Esophagus squamous epithelium (tissue), 5 donors: ENCODE measurements around the gene SELENOP. TPM values are rescaled to one million over a fixed set of nuclear protein-coding genes. Genes with fewer than 3 reads are reported as not detected.

Experiments used
- DNase-seq: peaks from one replicate; lab custom pipeline; 2025; lab: John Stamatoyannopoulos, UW
- H3K27ac ChIP-seq, 4 donors: fragments of 200-600 bp; sonication (generic); one replicate each; pipeline ENCODE4 v1.5.1; 2016 to 2019; ENCODE audit warnings: mild to moderate bottlenecking in 1 of 4
- H3K27me3 ChIP-seq, 4 donors: fragments of 200-600 bp; sonication (generic); 1 replicate in 3 of 4; 2 replicates in 1 of 4; pipeline versions ENCODE4 v1.5.1 to v1.6.0; 2017 to 2021; ENCODE audit warnings: antibody characterized with exemption in 1 of 4
- H3K36me3 ChIP-seq, 3 donors: fragments of 200-600 bp; sonication (generic); one replicate each; pipeline ENCODE4 v1.5.1; 2016 to 2019
- H3K4me1 ChIP-seq, 3 donors: fragments of 200-600 bp; sonication (generic); one replicate each; pipeline ENCODE4 v1.5.1; 2017 to 2019
- H3K4me3 ChIP-seq, 4 donors: fragments of 200-600 bp; sonication (generic); 1 replicate in 3 of 4; 2 replicates in 1 of 4; pipeline ENCODE4 v1.5.1; 2016 to 2019; ENCODE audit warnings: mild to moderate bottlenecking in 2 of 4, moderate library complexity in 1 of 4
- H3K9me3 ChIP-seq, 3 donors: fragments of 200-600 bp; sonication (generic); one replicate each; pipeline ENCODE4 v1.5.1; 2016 to 2019
- CTCF ChIP-seq, 6 experiments: fragments of 450-650 bp in 4 of 6; fragments of 200-600 bp in 2 of 6; sonication (generic) in 2 of 6; IDR thresholded peaks; one replicate each; pipeline ENCODE4 v1.5.1; 2016 to 2019; ENCODE audit warnings: antibody characterized with exemption in 6 of 6, mild to moderate bottlenecking in 4 of 6, moderate library complexity in 4 of 6
- POLR2A ChIP-seq, 4 donors: fragments of 450-650 bp; IDR thresholded peaks; one replicate each; pipeline ENCODE4 v1.6.1; 2017; ENCODE audit warnings: antibody characterized with exemption in 4 of 4, mild to moderate bottlenecking in 4 of 4, moderate library complexity in 3 of 4
- WGBS, 2 donors: methylation state at CpG; one replicate each; pipeline ENCODE4 v1.1.5; 2018; 5-methylcytosine and 5-hydroxymethylcytosine counted together
- intact Hi-C: fragments of 100-400 bp; cut with DNase I; formaldehyde crosslinking; loops from one replicate; pipeline ENCODE4 v1.15.0; 2022
- total RNA-seq, 4 donors: library from RNA; depleted of rRNA; stranded (reverse); fragments of >200 nt; gene quantifications; one replicate each; pipeline ENCODE4 v1.1.0, GENCODE V29; 2016
- donor health status: DM: yes; HTN: yes; CAD: no.

The SELENOP gene
- total RNA-seq, 4 donors from 2014 or later, result 74.7 to 381 (median 211) TPM

GRCh38 chr5:42798284-42799240 is 13.1 kb downstream of the SELENOP start:
- DNase-seq, result no peak
- Histone ChIP-seq H3K4me1 (no peaks in the 10 kb centered on the region), H3K36me3 (peaks cover 0 to 40% (median 6%) of the 10 kb centered on the region in 3 donors), H3K27me3 (no peaks in the 10 kb centered on the region), H3K9me3 (no peaks in the 10 kb centered on the region), H3K4me3 (no peak overlapping the region), H3K27ac (no peak overlapping the region)
- 82 to 87% methylated on average over 6 of the region's 6 CpGs for WGBS, 2 donors
- TF ChIP-seq CTCF (IDR thresholded peaks at IDR 0.05) (no peak), POLR2A (IDR thresholded peaks at IDR 0.05) (no peak)
- intact Hi-C loops, result no loop called here

DNA sequence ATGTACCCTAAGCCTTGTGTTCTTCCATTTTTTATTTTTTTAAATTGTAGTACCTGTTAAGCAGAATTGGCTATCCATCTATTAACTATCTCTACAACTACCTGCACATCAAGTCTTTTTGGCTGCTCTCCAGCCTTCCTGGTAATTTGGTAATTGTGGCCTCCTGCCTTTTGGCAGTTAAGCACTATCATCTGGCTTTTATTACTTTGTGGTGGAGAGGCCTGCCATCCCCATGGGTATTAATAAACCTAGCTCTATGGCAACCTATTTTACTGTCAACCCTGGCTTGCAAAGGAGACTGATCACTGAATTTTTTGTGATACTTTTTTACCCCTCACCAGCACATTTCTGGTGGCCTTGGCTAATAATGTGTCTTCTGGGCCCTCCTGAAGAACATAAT is 20.5 kb downstream of the SELENOP start:
- Histone ChIP-seq H3K27me3 (no peaks in the 10 kb centered on the region), H3K9me3 (peaks cover 0 to 10% (median 0%) of the 10 kb centered on the region in 3 donors), H3K4me1 (no peaks in the 10 kb centered on the region), H3K4me3 (no peak overlapping the region), H3K36me3 (no peaks in the 10 kb centered on the region), H3K27ac (no peak overlapping the region)
- intact Hi-C loops, result no loop called here
- DNase-seq, result no peak
- TF ChIP-seq POLR2A (IDR thresholded peaks at IDR 0.05) (no peak), CTCF (IDR thresholded peaks at IDR 0.05) (no peak)

DNA sequence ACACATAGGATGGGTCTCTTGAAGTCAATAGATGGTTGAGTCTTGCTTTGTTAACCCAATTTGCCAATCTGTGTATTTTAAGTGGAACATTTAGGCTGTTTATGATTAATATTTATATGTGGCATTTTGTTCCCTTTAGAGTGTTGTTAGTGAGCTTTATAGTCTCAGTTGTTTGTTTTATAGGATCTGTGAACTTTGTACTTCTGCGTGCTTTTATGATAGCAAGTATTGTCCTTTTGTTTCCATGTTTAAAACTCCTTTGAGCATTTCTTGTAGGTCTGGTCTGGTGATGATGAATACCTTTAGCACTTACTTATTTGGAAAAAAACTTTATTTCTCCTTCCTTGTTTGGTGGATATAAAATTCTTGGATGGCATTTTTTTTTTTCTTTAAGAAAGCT is 23.8 kb downstream of the SELENOP start:
- TF ChIP-seq POLR2A (IDR thresholded peaks at IDR 0.05) (no peak), CTCF (IDR thresholded peaks at IDR 0.05) (no peak)
- WGBS, 2 donors, result 83 to 95% methylated on average over 1 of the region's 1 CpG
- Histone ChIP-seq H3K27ac (no peak overlapping the region), H3K4me1 (no peaks in the 10 kb centered on the region), H3K4me3 (no peak overlapping the region), H3K36me3 (no peaks in the 10 kb centered on the region), H3K9me3 (peaks cover 0 to 14% (median 0%) of the 10 kb centered on the region in 3 donors), H3K27me3 (no peaks in the 10 kb centered on the region)
- DNase-seq, result no peak
- intact Hi-C loops, result loop anchor here (10.0 kb wide), 1 partner anchor 87 kb away; no protein-coding TSS in a partner anchor

GRCh38 chr5:42787073-42787472 is 24.6 kb downstream of the SELENOP start:
- H3K27ac ChIP-seq, result no peak overlapping the region
- H3K4me3 ChIP-seq, result no peak overlapping the region
- peaks cover 0 to 14% (median 0%) of the 10 kb centered on the region in 3 donors for H3K9me3 ChIP-seq
- H3K27me3 ChIP-seq, result no peaks in the 10 kb centered on the region
- TF ChIP-seq POLR2A (IDR thresholded peaks at IDR 0.05) (no peak), CTCF (IDR thresholded peaks at IDR 0.05) (no peak)
- H3K36me3 ChIP-seq, result no peaks in the 10 kb centered on the region
- DNase-seq, result no peak
- no peaks in the 10 kb centered on the region for H3K4me1 ChIP-seq
- intact Hi-C loops, result loop anchor here (10.0 kb wide), 1 partner anchor 88 kb away; no protein-coding TSS in a partner anchor

DNA sequence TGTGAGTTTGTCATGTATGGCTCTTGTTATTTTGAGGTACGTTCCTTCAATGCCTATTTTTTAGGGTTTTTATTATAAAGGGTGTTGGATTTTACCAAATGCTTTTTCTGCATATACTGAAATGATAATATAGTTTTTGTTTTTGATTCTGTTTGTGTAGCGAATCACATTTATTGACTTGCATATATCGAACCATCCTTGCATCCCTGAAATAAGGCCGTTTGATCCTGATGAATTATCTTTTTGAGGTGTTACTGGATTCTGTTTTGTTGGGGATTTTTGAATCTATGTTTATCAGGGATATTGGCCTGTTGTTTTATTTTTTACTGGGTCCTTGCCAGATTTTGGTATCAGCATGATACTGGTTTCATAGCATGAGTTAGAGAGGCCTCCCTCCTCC is 25.9 kb downstream of the SELENOP start:
- 90 to 93% methylated on average over 4 of the region's 4 CpGs for WGBS, 2 donors
- no peaks in the 10 kb centered on the region for H3K36me3 ChIP-seq
- intact Hi-C loops, result loop anchor here (10.0 kb wide), 1 partner anchor 89 kb away; no protein-coding TSS in a partner anchor
- H3K4me3 ChIP-seq, result no peak overlapping the region
- DNase-seq, result no peak
- no peak for TF ChIP-seq CTCF (IDR thresholded peaks at IDR 0.05)
- TF ChIP-seq POLR2A (IDR thresholded peaks at IDR 0.05), result no peak
- H3K9me3 ChIP-seq, result peaks cover 0 to 14% (median 0%) of the 10 kb centered on the region in 3 donors
- no peaks in the 10 kb centered on the region for H3K4me1 ChIP-seq
- H3K27ac ChIP-seq, result no peak overlapping the region
- H3K27me3 ChIP-seq, result no peaks in the 10 kb centered on the region
